Body of pancreas (tissue), 4 donors: ENCODE measurements around the gene HMGB4.

Experiments used
- POLR2A ChIP-seq, 3 donors: fragments of 450-650 bp; IDR thresholded peaks; one replicate each; pipeline ENCODE4 v1.6.1; 2016; ENCODE audit warnings: antibody characterized with exemption in 3 of 3, mild to moderate bottlenecking in 2 of 3
- TF ChIP-seq, protein P1 (sequence below), 7 experiments: fragments of 450-650 bp in 4 of 7; fragments of 200-600 bp in 3 of 7; sonication (generic) in 3 of 7; IDR thresholded peaks; one replicate each; pipeline ENCODE4 v1.5.1; 2016 to 2019; ENCODE audit warnings: antibody characterized with exemption in 7 of 7

GRCh38 chr1:33837635-33838034 is 26.2 kb upstream of the HMGB4 start:
- TF ChIP-seq, protein P1, sequence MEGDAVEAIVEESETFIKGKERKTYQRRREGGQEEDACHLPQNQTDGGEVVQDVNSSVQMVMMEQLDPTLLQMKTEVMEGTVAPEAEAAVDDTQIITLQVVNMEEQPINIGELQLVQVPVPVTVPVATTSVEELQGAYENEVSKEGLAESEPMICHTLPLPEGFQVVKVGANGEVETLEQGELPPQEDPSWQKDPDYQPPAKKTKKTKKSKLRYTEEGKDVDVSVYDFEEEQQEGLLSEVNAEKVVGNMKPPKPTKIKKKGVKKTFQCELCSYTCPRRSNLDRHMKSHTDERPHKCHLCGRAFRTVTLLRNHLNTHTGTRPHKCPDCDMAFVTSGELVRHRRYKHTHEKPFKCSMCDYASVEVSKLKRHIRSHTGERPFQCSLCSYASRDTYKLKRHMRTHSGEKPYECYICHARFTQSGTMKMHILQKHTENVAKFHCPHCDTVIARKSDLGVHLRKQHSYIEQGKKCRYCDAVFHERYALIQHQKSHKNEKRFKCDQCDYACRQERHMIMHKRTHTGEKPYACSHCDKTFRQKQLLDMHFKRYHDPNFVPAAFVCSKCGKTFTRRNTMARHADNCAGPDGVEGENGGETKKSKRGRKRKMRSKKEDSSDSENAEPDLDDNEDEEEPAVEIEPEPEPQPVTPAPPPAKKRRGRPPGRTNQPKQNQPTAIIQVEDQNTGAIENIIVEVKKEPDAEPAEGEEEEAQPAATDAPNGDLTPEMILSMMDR (IDR thresholded peaks at IDR 0.05) = no peak
- TF ChIP-seq POLR2A (IDR thresholded peaks at IDR 0.05) = no peak
